ENCODE results near the gene METTL17.
"Not testable (repeated sequence)": the region's sequence is repeated elsewhere in the genome, so short reads cannot be mapped to it uniquely, and the experiment has no call there.

Gene METTL17

GRCh38 chr14:20996521-20996920 lies 6.7 kb downstream of the METTL17 start:
- no peak for DNase-seq (ENCODE audit: low read depth in 2 of 2)

- no peak for DNase-seq (ENCODE audit: low read depth in 2 of 2)
These were observed 7.3 kb downstream of the METTL17 start for GRCh38 chr14:20997115-20997514.

GRCh38 chr14:20997564-20997963 lies 7.8 kb downstream of the METTL17 start:
- DNase-seq (ENCODE audit: low read depth in 2 of 2) = no peak

GRCh38 chr14:20998139-20998538 lies 8.4 kb downstream of the METTL17 start:
- DNase-seq (ENCODE audit: low read depth in 2 of 2) = no peak

- DNase-seq (ENCODE audit: low read depth in 2 of 2) = no peak
These were observed 9.0 kb downstream of the METTL17 start, which contains the start of gene SLC39A2 for GRCh38 chr14:20998674-20999366. TSS of gene SLC39A2 (plus strand) at chr14:20999293. CDS start at chr14:20999447, 154 bp downstream.

GRCh38 chr14:20999591-20999990 lies 9.8 kb downstream of the METTL17 start:
- DNase-seq (ENCODE audit: low read depth in 2 of 2) = no peak

GRCh38 chr14:21001218-21001617 lies 11.4 kb downstream of the METTL17 start:
- DNase-seq (ENCODE audit: low read depth in 2 of 2) = no peak

GRCh38 chr14:21003788-21004346 lies 14.1 kb downstream of the METTL17 start:
- DNase-seq (ENCODE audit: low read depth in 2 of 2) = no peak

GRCh38 chr14:21009721-21010120 lies 19.9 kb downstream of the METTL17 start:
- DNase-seq (ENCODE audit: low read depth in 2 of 2) = not testable (repeated sequence)

- no peak for DNase-seq (ENCODE audit: low read depth in 2 of 2)
These were observed 21.4 kb downstream of the METTL17 start for GRCh38 chr14:21011136-21011535.

GRCh38 chr14:21014761-21015190 lies 25.0 kb downstream of the METTL17 start:
- peak; percentile 61 to 70 for DNase-seq (ENCODE audit: low read depth in 2 of 2)

- DNase-seq (ENCODE audit: low read depth in 2 of 2) = no peak
These were observed 25.5 kb downstream of the METTL17 start for GRCh38 chr14:21015312-21015711.

- no peak for DNase-seq (ENCODE audit: low read depth in 2 of 2)
These were observed 26.8 kb downstream of the METTL17 start for GRCh38 chr14:21016413-21017190.

GRCh38 chr14:21017528-21018245 lies 27.9 kb downstream of the METTL17 start:
- no peak for DNase-seq (ENCODE audit: low read depth in 2 of 2)

GRCh38 chr14:21018286-21018685 lies 28.5 kb downstream of the METTL17 start:
- DNase-seq (ENCODE audit: low read depth in 2 of 2) = no peak

GRCh38 chr14:21018781-21019180 lies 29.0 kb downstream of the METTL17 start:
- no peak for DNase-seq (ENCODE audit: low read depth in 2 of 2)

- no peak for DNase-seq (ENCODE audit: low read depth in 2 of 2)
These were observed 29.6 kb downstream of the METTL17 start for GRCh38 chr14:21019366-21019765.

GRCh38 chr14:21020977-21021545 lies 31.3 kb downstream of the METTL17 start:
- no peak for DNase-seq (ENCODE audit: low read depth in 2 of 2)

GRCh38 chr14:21022686-21023085 lies 32.9 kb downstream of the METTL17 start:
- DNase-seq (ENCODE audit: low read depth in 2 of 2) = no peak

- DNase-seq (ENCODE audit: low read depth in 2 of 2) = no peak
These were observed 33.4 kb downstream of the METTL17 start for GRCh38 chr14:21023174-21023573.

GRCh38 chr14:21023817-21024584 lies 34.2 kb downstream of the METTL17 start:
- no peak for DNase-seq (ENCODE audit: low read depth in 2 of 2)

Data from stimulated activated CD4-positive, alpha-beta T cell treated with anti-CD3 and anti-CD28 coated beads, Interleukin-1b, Interleukin-23, amount 100 ng/mL, for 1 hour (primary cell).